Adrenal gland (tissue), 5 donors: ENCODE measurements around the gene TAF4.

Experiments
- POLR2A ChIP-seq, 2 donors: fragments of 450-650 bp; IDR thresholded peaks; one replicate each; pipeline ENCODE4 v1.6.1; 2017; ENCODE audit warnings: antibody characterized with exemption in 2 of 2, mild to moderate bottlenecking in 2 of 2, moderate library complexity in 1 of 2
- TF ChIP-seq, protein P1 (sequence below), 6 experiments: fragments of 450-650 bp in 4 of 6; fragments of 200-600 bp in 2 of 6; sonication (generic) in 1 of 6; IDR thresholded peaks; 1 replicate in 5 of 6; 2 replicates in 1 of 6; pipeline versions ENCODE4 v1.5.1 to v1.8.0; 2016 to 2021; ENCODE audit warnings: antibody characterized with exemption in 6 of 6, mild to moderate bottlenecking in 2 of 6, moderate library complexity in 1 of 6
- donor health status: DM: no; HTN: no; CAD: no.

DNA sequence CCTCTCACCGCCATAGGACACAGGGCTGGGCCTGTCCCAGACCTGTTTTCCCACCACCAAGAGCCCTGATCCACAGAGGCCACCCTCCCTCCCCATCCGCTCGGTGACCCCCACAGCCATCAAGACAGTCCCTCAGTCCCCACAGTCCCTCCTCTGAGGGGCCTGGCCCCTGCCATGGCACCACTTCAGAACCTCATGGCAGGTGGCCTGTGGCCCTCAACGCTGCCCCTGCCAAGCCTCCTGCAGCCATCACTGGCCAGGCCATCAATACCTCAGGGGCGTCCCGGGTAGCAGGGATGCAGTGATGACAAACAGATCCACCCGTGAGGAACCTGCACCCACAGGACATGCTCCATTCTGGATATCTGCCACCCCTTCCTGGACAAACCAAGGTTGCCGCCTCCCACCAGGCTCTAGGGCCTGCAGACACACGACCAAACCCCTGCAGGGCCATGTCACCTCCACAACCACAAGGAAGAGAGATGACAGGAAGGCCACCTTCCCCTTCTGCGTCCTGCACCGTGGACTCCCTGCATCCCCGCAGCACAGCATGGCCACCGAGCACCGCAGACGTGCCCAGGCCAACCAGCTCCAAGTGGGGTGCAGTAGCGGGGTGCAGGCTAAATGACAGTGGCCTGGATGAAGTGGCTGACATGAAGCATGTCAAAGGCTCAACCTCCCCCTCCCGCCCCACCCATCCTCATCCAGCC lies 14.0 kb downstream of the TAF4 start:
- TF ChIP-seq, protein P1, sequence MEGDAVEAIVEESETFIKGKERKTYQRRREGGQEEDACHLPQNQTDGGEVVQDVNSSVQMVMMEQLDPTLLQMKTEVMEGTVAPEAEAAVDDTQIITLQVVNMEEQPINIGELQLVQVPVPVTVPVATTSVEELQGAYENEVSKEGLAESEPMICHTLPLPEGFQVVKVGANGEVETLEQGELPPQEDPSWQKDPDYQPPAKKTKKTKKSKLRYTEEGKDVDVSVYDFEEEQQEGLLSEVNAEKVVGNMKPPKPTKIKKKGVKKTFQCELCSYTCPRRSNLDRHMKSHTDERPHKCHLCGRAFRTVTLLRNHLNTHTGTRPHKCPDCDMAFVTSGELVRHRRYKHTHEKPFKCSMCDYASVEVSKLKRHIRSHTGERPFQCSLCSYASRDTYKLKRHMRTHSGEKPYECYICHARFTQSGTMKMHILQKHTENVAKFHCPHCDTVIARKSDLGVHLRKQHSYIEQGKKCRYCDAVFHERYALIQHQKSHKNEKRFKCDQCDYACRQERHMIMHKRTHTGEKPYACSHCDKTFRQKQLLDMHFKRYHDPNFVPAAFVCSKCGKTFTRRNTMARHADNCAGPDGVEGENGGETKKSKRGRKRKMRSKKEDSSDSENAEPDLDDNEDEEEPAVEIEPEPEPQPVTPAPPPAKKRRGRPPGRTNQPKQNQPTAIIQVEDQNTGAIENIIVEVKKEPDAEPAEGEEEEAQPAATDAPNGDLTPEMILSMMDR (IDR thresholded peaks at IDR 0.05): no peak
- TF ChIP-seq POLR2A (IDR thresholded peaks at IDR 0.05): no peak
